Hindlimb muscle (tissue), 1 donor: ENCODE results near the gene KCTD11. TPM values are rescaled to one million over a fixed set of nuclear protein-coding genes. Genes with fewer than 3 reads are reported as not detected.

ENCODE experiments used
- polyA plus RNA-seq: library from polyadenylated mRNA; unstranded; fragments of 120-200 nt; gene quantifications from one replicate; pipeline ENCODE4 v1.2.1, GENCODE V29; 2013; ENCODE audit not compliant: insufficient read length

Gene KCTD11
- polyA plus RNA-seq, 1 donor: 8.9 TPM

Other genes starting within 250 kb of the KCTD11 start
- gene ASGR2, start 237.3 kb upstream of the KCTD11 start, polyA plus RNA-seq: 0.36 TPM
- gene ASGR1, start 172.8 kb upstream of the KCTD11 start, polyA plus RNA-seq: 1.8 TPM
- 18.6 TPM for gene DLG4, start 132.3 kb upstream of the KCTD11 start, polyA plus RNA-seq
- 260 TPM for gene ACADVL, start 132.2 kb upstream of the KCTD11 start, polyA plus RNA-seq
- 40.6 TPM for gene DVL2, start 117.6 kb upstream of the KCTD11 start, polyA plus RNA-seq
- gene PHF23, start 112.7 kb upstream of the KCTD11 start, polyA plus RNA-seq: 34.4 TPM
- 269 TPM for gene GABARAP, start 109.7 kb upstream of the KCTD11 start, polyA plus RNA-seq
- gene CTDNEP1, start 100.4 kb upstream of the KCTD11 start, polyA plus RNA-seq: 184 TPM
- gene ELP5, start 99.9 kb upstream of the KCTD11 start, polyA plus RNA-seq: 46.1 TPM
- gene CLDN7, start 89.7 kb upstream of the KCTD11 start, polyA plus RNA-seq: 1.6 TPM
- 42.0 TPM for gene SLC2A4, start 70.4 kb upstream of the KCTD11 start, polyA plus RNA-seq
- gene YBX2, start 57.5 kb upstream of the KCTD11 start, polyA plus RNA-seq: 3.6 TPM
- 295 TPM for gene EIF5A, start 44.5 kb upstream of the KCTD11 start, polyA plus RNA-seq
- 68.4 TPM for gene GPS2, start 36.8 kb upstream of the KCTD11 start, polyA plus RNA-seq
- gene NEURL4, start 22.8 kb upstream of the KCTD11 start, polyA plus RNA-seq: 23.9 TPM
- 13.6 TPM for gene ACAP1, start 15.6 kb upstream of the KCTD11 start, polyA plus RNA-seq
- not detected for gene TMEM95, start 3.0 kb downstream of the KCTD11 start, polyA plus RNA-seq
- 0.66 TPM for gene TNK1, start 28.9 kb downstream of the KCTD11 start, polyA plus RNA-seq
- 31.1 TPM for gene PLSCR3, start 42.4 kb downstream of the KCTD11 start, polyA plus RNA-seq
- 52.9 TPM for gene TMEM256, start 51.9 kb downstream of the KCTD11 start, polyA plus RNA-seq
- 31.4 TPM for gene NLGN2, start 55.7 kb downstream of the KCTD11 start, polyA plus RNA-seq
- gene SPEM1, start 68.2 kb downstream of the KCTD11 start, polyA plus RNA-seq: not detected
- gene SPEM2, start 73.5 kb downstream of the KCTD11 start, polyA plus RNA-seq: not detected
- gene SPEM3, start 76.7 kb downstream of the KCTD11 start, polyA plus RNA-seq: not detected
- gene TMEM102, start 83.3 kb downstream of the KCTD11 start, polyA plus RNA-seq: 1.5 TPM
- 2.6 TPM for gene FGF11, start 87.3 kb downstream of the KCTD11 start, polyA plus RNA-seq
- gene CHRNB1, start 92.9 kb downstream of the KCTD11 start, polyA plus RNA-seq: 86.6 TPM
- 27.5 TPM for gene ZBTB4, start 127.5 kb downstream of the KCTD11 start, polyA plus RNA-seq
- gene SLC35G6, start 129.3 kb downstream of the KCTD11 start, polyA plus RNA-seq: 0.13 TPM
- gene POLR2A, start 132.2 kb downstream of the KCTD11 start, polyA plus RNA-seq: 70.0 TPM
- gene TNFSF12, start 196.9 kb downstream of the KCTD11 start, polyA plus RNA-seq: 32.4 TPM
- gene TNFSF13, start 206.6 kb downstream of the KCTD11 start, polyA plus RNA-seq: 4.0 TPM
- gene SENP3, start 209.8 kb downstream of the KCTD11 start, polyA plus RNA-seq: 34.1 TPM
- gene CD68, start 227.5 kb downstream of the KCTD11 start, polyA plus RNA-seq: 55.2 TPM
- gene MPDU1, start 231.7 kb downstream of the KCTD11 start, polyA plus RNA-seq: 38.6 TPM
- gene SOX15, start 237.9 kb downstream of the KCTD11 start, polyA plus RNA-seq: 2.3 TPM